ENCODE data around the gene TSSK1B. TPM values are rescaled to one million over a fixed set of nuclear protein-coding genes. Genes with fewer than 3 reads are reported as not detected.

The TSSK1B gene
- total RNA-seq, 1 donor from 2014 or later: not detected

- intact Hi-C loops (cut with DNase I): no loop called here
- Histone ChIP-seq H3K4me3 (no peak overlapping the region), H3K27ac (no peak overlapping the region), H3K27me3 (ENCODE audit: low read depth) (no peaks in the 10 kb centered on the region), H3K4me1 (no peaks in the 10 kb centered on the region), H3K36me3 (no peaks in the 10 kb centered on the region), H3K9me3 (no peaks in the 10 kb centered on the region)
- DNase-seq (no peak), ATAC-seq (no peak)
- no peak for TF ChIP-seq CTCF (IDR thresholded peaks at IDR 0.05)
Observed at GRCh38 chr5:113452941-113453340, 18.2 kb upstream of the TSSK1B start.

DNA sequence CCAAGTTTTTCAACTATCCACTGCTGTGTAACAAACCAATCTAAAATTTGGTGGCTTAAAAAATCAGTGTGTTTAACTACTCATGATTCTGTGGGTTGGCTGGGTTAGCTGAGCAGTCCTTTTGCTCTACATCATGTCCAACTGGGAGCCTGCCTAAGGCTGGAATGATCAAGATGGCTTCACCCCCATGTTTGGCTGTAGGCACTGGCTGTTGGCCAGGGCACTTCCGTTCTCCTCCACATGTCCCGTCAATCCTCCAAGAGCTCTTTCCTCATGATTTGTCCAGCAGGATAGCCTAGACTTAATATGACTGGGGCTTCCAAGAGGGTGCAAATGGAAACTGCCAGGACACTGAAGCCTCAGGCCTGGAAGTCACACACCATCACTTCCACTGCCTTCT, 17.0 kb upstream of the TSSK1B start:
- H3K27me3 ChIP-seq (ENCODE audit: low read depth): no peaks in the 10 kb centered on the region
- H3K36me3 ChIP-seq: no peaks in the 10 kb centered on the region
- ATAC-seq: no peak
- no peak for DNase-seq
- H3K9me3 ChIP-seq: no peaks in the 10 kb centered on the region
- H3K4me1 ChIP-seq: no peaks in the 10 kb centered on the region
- H3K4me3 ChIP-seq: no peak overlapping the region
- H3K27ac ChIP-seq: no peak overlapping the region
- intact Hi-C loops (cut with DNase I): no loop called here
- TF ChIP-seq CTCF (IDR thresholded peaks at IDR 0.05): no peak

- ATAC-seq (no peak), DNase-seq (no peak)
- Histone ChIP-seq H3K36me3 (no peaks in the 10 kb centered on the region), H3K9me3 (peaks cover 3% of the 10 kb centered on the region), H3K4me3 (no peak overlapping the region), H3K27ac (no peak overlapping the region), H3K27me3 (ENCODE audit: low read depth) (no peaks in the 10 kb centered on the region), H3K4me1 (no peaks in the 10 kb centered on the region)
- no peak for TF ChIP-seq CTCF (IDR thresholded peaks at IDR 0.05)
- intact Hi-C loops (cut with DNase I): no loop called here
Observed at GRCh38 chr5:113450929-113451328, 16.1 kb upstream of the TSSK1B start.

DNA sequence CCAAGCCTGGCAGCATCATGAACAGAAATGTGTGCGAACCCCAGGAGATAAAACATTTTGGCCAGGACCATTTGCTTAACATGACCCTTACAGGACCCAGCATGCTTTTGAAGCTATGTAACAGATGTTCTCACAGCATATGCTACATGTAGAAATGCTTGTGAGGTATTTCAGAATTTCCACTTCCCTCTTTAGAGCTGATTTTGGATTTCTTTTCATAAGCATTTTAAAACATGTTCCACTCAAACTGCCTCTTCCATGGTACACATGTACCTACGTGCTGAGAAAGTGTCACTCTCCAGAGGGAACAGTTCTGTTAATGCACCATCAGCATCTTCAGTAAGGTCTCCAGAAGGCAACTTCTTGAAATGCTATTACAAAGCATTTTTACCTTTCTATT, 15.7 kb upstream of the TSSK1B start:
- no peak overlapping the region for H3K27ac ChIP-seq
- no peaks in the 10 kb centered on the region for H3K27me3 ChIP-seq (ENCODE audit: low read depth)
- intact Hi-C loops (cut with DNase I): no loop called here
- H3K36me3 ChIP-seq: no peaks in the 10 kb centered on the region
- H3K4me1 ChIP-seq: no peaks in the 10 kb centered on the region
- no peak overlapping the region for H3K4me3 ChIP-seq
- DNase-seq (no peak), ATAC-seq (no peak)
- H3K9me3 ChIP-seq: peaks cover 6% of the 10 kb centered on the region
- no peak for TF ChIP-seq CTCF (IDR thresholded peaks at IDR 0.05)

GRCh38 chr5:113448252-113448651, 13.5 kb upstream of the TSSK1B start:
- Histone ChIP-seq H3K36me3 (no peaks in the 10 kb centered on the region), H3K27ac (no peak overlapping the region), H3K4me3 (no peak overlapping the region), H3K9me3 (peaks cover 6% of the 10 kb centered on the region), H3K27me3 (ENCODE audit: low read depth) (no peaks in the 10 kb centered on the region), H3K4me1 (no peaks in the 10 kb centered on the region)
- ATAC-seq: no peak
- intact Hi-C loops (cut with DNase I): no loop called here
- no peak for TF ChIP-seq CTCF (IDR thresholded peaks at IDR 0.05)
- no peak for DNase-seq

GRCh38 chr5:113447498-113448050, 12.8 kb upstream of the TSSK1B start:
- Histone ChIP-seq H3K9me3 (peaks cover 6% of the 10 kb centered on the region), H3K27me3 (ENCODE audit: low read depth) (no peaks in the 10 kb centered on the region), H3K27ac (no peak overlapping the region), H3K36me3 (no peaks in the 10 kb centered on the region), H3K4me3 (no peak overlapping the region), H3K4me1 (no peaks in the 10 kb centered on the region)
- TF ChIP-seq CTCF (IDR thresholded peaks at IDR 0.05): no peak
- DNase-seq (no peak), ATAC-seq (no peak)
- intact Hi-C loops (cut with DNase I): no loop called here

All from lower lobe of right lung (tissue), 2 donors.